ENCODE results near the gene MAN1C1. TPM values are rescaled to one million over a fixed set of nuclear protein-coding genes. Genes with fewer than 3 reads are reported as not detected.
A peak's percentile ranks its signal among the peaks of the same experiment; 100 is the strongest.
"Not testable (repeated sequence)": the region's sequence is repeated elsewhere in the genome, so short reads cannot be mapped to it uniquely, and the experiment has no call there.

MAN1C1 gene
- total RNA-seq, 2 donors from 2014 or later, result 22.8 to 34.4 TPM

- no peak for DNase-seq (ENCODE audit: low spot score)
- peaks cover 5% of the 10 kb centered on the region for H3K4me1 ChIP-seq (replicated peaks)
- H3K9me3 ChIP-seq, result no peaks in the 10 kb centered on the region
- 91% methylated on average over 11 of the region's 11 CpGs for WGBS
- no peaks in the 10 kb centered on the region for H3K27me3 ChIP-seq (replicated peaks; ENCODE audit: insufficient read depth)
- TF ChIP-seq POLR2AphosphoS5 (IDR thresholded peaks at IDR 0.05), result no peak
- TF ChIP-seq POLR2A (IDR thresholded peaks at IDR 0.05), result no peak
- H3K36me3 ChIP-seq, result no peaks in the 10 kb centered on the region
- peak overlapping the region in 1 of 2 donors; percentile 50 for H3K27ac ChIP-seq
- intact Hi-C loops (cut with DNase I), result loop anchor here (2.0 to 5.0 kb wide), 2 partner anchors 36 to 37 kb away; no protein-coding TSS in a partner anchor
- H3K4me3 ChIP-seq, result no peak overlapping the region
Measured at GRCh38 chr1:25657883-25658760, 41.5 kb downstream of the MAN1C1 start.

- peak; percentile 52 for TF ChIP-seq POLR2AphosphoS5 (IDR thresholded peaks at IDR 0.05)
- TF ChIP-seq CTCF (IDR thresholded peaks at IDR 0.05), result no peak
- Histone ChIP-seq H3K4me1 (replicated peaks) (peaks cover 5% of the 10 kb centered on the region), H3K36me3 (no peaks in the 10 kb centered on the region), H3K27me3 (replicated peaks; ENCODE audit: insufficient read depth) (no peaks in the 10 kb centered on the region), H3K9me3 (no peaks in the 10 kb centered on the region), H3K4me3 (no peak overlapping the region), H3K27ac (peak overlapping the region; percentile 50 to 52)
- peak; percentile 49 for DNase-seq (ENCODE audit: low spot score)
- intact Hi-C loops (cut with DNase I), result loop anchor here (2.0 to 5.0 kb wide), 2 partner anchors 36 to 37 kb away; no protein-coding TSS in a partner anchor
- 31% methylated on average over 13 of the region's 13 CpGs for WGBS
Measured at GRCh38 chr1:25658791-25659431, 42.3 kb downstream of the MAN1C1 start.

GRCh38 chr1:25661043-25661815 lies 44.6 kb downstream of the MAN1C1 start:
- Histone ChIP-seq H3K36me3 (no peaks in the 10 kb centered on the region), H3K4me3 (no peak overlapping the region), H3K27me3 (replicated peaks; ENCODE audit: insufficient read depth) (no peaks in the 10 kb centered on the region), H3K9me3 (no peaks in the 10 kb centered on the region), H3K27ac (peak overlapping the region; percentile 44 to 47), H3K4me1 (replicated peaks) (peaks cover 5% of the 10 kb centered on the region)
- no peak for TF ChIP-seq CTCF (IDR thresholded peaks at IDR 0.05)
- no peak for TF ChIP-seq POLR2AphosphoS5 (IDR thresholded peaks at IDR 0.05)
- no peak for TF ChIP-seq POLR2A (IDR thresholded peaks at IDR 0.05)
- no peak for DNase-seq (ENCODE audit: low spot score)
- intact Hi-C loops (cut with DNase I), result no loop called here
- 41% methylated on average over 8 of the region's 8 CpGs for WGBS

- intact Hi-C loops (cut with DNase I), result no loop called here
- H3K9me3 ChIP-seq, result no peaks in the 10 kb centered on the region
- H3K4me1 ChIP-seq (replicated peaks), result peaks cover 5% of the 10 kb centered on the region
- TF ChIP-seq CTCF (IDR thresholded peaks at IDR 0.05) (no peak), POLR2AphosphoS5 (IDR thresholded peaks at IDR 0.05) (no peak), POLR2A (IDR thresholded peaks at IDR 0.05) (no peak)
- H3K4me3 ChIP-seq, result no peak overlapping the region
- no peaks in the 10 kb centered on the region for H3K27me3 ChIP-seq (replicated peaks; ENCODE audit: insufficient read depth)
- peak overlapping the region in 1 of 2 donors; percentile 47 for H3K27ac ChIP-seq
- H3K36me3 ChIP-seq, result no peaks in the 10 kb centered on the region
- 85% methylated on average over 2 of the region's 2 CpGs for WGBS
- no peak for DNase-seq (ENCODE audit: low spot score)
Measured at GRCh38 chr1:25662061-25662460, 45.5 kb downstream of the MAN1C1 start.

GRCh38 chr1:25662959-25663358 lies 46.4 kb downstream of the MAN1C1 start:
- H3K9me3 ChIP-seq; intact Hi-C loops (cut with DNase I); H3K4me3 ChIP-seq; H3K36me3 ChIP-seq; H3K4me1 ChIP-seq (replicated peaks); H3K27me3 ChIP-seq (replicated peaks; ENCODE audit: insufficient read depth); H3K27ac ChIP-seq; DNase-seq (ENCODE audit: low spot score): not testable (repeated sequence)
- 91% methylated on average over 2 of the region's 2 CpGs for WGBS
